ENCODE results near the gene C11orf97.

The C11orf97 gene

GRCh38 chr11:94528551-94528950 is 16.3 kb downstream of the C11orf97 start (continued):
- TF ChIP-seq ZBTB11 (tag by site-specific recombination; conservative IDR thresholded peaks at IDR 0.05; ENCODE audit: low read depth) = no peak
- TF ChIP-seq ZNF140 (tag by site-specific recombination; IDR thresholded peaks at IDR 0.05) = no peak

DNA sequence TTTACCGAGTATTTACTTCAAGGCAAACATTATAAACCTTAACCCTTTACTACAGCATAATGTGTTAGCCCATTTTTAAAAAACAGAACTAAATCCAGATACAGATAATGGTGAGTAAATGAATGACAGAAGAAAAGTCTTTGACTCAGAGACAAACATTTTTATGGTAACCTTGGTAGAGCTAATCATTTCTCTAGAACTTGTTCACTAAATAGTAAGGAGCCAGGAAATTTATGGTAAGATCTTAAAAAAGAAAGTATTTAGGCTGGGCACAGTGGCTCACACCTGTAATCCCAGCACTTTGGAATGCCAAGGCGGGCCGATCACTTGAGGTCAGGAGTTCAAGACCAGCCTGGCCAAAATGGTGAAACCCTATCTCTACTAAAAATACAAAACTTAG is 19.9 kb downstream of the C11orf97 start:
- Histone ChIP-seq H3K4me3 (ENCODE audit: low read depth, low read length) (no peak overlapping the region), H3K9me3 (ENCODE audit: control insufficient read depth, insufficient read depth, low read depth, low read length) (no peaks in the 10 kb centered on the region), H3K27ac (ENCODE audit: extremely low read depth, low read depth, low read length) (no peak overlapping the region), H3K4me1 (ENCODE audit: control insufficient read depth, insufficient read depth, low read length) (no peaks in the 10 kb centered on the region), H3K36me3 (ENCODE audit: control insufficient read depth in 2 of 2, insufficient read depth in 1 of 2, low read length in 2 of 2) (no peaks in the 10 kb centered on the region)
- TF ChIP-seq ZNF140 (tag by site-specific recombination; IDR thresholded peaks at IDR 0.05) = no peak
- CTCF ChIA-PET = interaction anchor here (0.5 kb wide), 1 partner anchor 26 kb away, joined by 3 read pairs; no protein-coding TSS in a partner anchor
- POLR2A ChIA-PET = no interaction called here

- Histone ChIP-seq H3K36me3 (ENCODE audit: control insufficient read depth in 2 of 2, insufficient read depth in 1 of 2, low read length in 2 of 2) (no peaks in the 10 kb centered on the region), H3K4me1 (ENCODE audit: control insufficient read depth, insufficient read depth, low read length) (no peaks in the 10 kb centered on the region), H3K27ac (ENCODE audit: extremely low read depth, low read depth, low read length) (no peak overlapping the region), H3K9me3 (ENCODE audit: control insufficient read depth, insufficient read depth, low read depth, low read length) (no peaks in the 10 kb centered on the region), H3K4me3 (ENCODE audit: low read depth, low read length) (no peak overlapping the region)
- ChIA-PET POLR2A (no interaction called here), CTCF (interaction anchor here (1.3 kb wide), 1 partner anchor 14 kb away, joined by 6 read pairs; no protein-coding TSS in a partner anchor)
- no peak for TF ChIP-seq KLF7 (tag by site-specific recombination; IDR thresholded peaks at IDR 0.05; ENCODE audit: borderline replicate concordance)
- TF ChIP-seq, protein P1, sequence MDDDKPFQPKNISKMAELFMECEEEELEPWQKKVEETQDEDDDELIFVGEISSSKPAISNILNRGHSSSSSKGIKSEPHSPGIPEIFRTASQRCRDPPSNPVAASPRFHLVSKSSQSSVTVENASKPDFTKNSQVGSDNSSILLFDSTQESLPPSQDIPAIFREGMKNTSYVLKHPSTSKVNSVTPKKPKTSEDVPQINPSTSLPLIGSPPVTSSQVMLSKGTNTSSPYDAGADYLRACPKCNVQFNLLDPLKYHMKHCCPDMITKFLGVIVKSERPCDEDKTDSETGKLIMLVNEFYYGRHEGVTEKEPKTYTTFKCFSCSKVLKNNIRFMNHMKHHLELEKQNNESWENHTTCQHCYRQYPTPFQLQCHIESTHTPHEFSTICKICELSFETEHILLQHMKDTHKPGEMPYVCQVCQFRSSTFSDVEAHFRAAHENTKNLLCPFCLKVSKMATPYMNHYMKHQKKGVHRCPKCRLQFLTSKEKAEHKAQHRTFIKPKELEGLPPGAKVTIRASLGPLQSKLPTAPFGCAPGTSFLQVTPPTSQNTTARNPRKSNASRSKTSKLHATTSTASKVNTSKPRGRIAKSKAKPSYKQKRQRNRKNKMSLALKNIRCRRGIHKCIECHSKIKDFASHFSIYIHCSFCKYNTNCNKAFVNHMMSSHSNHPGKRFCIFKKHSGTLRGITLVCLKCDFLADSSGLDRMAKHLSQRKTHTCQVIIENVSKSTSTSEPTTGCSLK (tag by site-specific recombination; IDR thresholded peaks at IDR 0.05) = no peak
- no peak for TF ChIP-seq ZNF16 (tag by site-specific recombination; IDR thresholded peaks at IDR 0.05; ENCODE audit: low read depth)
- no peak for TF ChIP-seq ZSCAN30 (tag by site-specific recombination; IDR thresholded peaks at IDR 0.05)
- TF ChIP-seq KLF1 (tag by site-specific recombination; IDR thresholded peaks at IDR 0.05) = no peak
- no peak for TF ChIP-seq ZBTB11 (tag by site-specific recombination; conservative IDR thresholded peaks at IDR 0.05; ENCODE audit: low read depth)
- no peak for TF ChIP-seq ZNF311 (tag by site-specific recombination; IDR thresholded peaks at IDR 0.05; ENCODE audit: borderline replicate concordance)
- no peak for TF ChIP-seq ZNF266 (tag by site-specific recombination; IDR thresholded peaks at IDR 0.05; ENCODE audit: low read depth)
- no peak for TF ChIP-seq ZNF623 (tag by site-specific recombination; IDR thresholded peaks at IDR 0.05)
- TF ChIP-seq ZNF560 (tag by site-specific recombination; IDR thresholded peaks at IDR 0.05; ENCODE audit: borderline replicate concordance) = no peak
- no peak for TF ChIP-seq ZFP3 (tag by site-specific recombination; IDR thresholded peaks at IDR 0.05; ENCODE audit: low read depth)
- no peak for TF ChIP-seq SP3 (tag by site-specific recombination; IDR thresholded peaks at IDR 0.05)
- no peak for TF ChIP-seq ZNF776 (tag by site-specific recombination; IDR thresholded peaks at IDR 0.05; ENCODE audit: borderline replicate concordance)
- TF ChIP-seq, protein P2, sequence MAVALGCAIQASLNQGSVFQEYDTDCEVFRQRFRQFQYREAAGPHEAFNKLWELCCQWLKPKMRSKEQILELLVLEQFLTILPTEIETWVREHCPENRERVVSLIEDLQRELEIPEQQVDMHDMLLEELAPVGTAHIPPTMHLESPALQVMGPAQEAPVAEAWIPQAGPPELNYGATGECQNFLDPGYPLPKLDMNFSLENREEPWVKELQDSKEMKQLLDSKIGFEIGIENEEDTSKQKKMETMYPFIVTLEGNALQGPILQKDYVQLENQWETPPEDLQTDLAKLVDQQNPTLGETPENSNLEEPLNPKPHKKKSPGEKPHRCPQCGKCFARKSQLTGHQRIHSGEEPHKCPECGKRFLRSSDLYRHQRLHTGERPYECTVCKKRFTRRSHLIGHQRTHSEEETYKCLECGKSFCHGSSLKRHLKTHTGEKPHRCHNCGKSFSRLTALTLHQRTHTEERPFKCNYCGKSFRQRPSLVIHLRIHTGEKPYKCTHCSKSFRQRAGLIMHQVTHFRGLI (tag by site-specific recombination; IDR thresholded peaks at IDR 0.05) = no peak
- no peak for TF ChIP-seq ZNF175 (tag by site-specific recombination; IDR thresholded peaks at IDR 0.05)
- TF ChIP-seq, protein P3, sequence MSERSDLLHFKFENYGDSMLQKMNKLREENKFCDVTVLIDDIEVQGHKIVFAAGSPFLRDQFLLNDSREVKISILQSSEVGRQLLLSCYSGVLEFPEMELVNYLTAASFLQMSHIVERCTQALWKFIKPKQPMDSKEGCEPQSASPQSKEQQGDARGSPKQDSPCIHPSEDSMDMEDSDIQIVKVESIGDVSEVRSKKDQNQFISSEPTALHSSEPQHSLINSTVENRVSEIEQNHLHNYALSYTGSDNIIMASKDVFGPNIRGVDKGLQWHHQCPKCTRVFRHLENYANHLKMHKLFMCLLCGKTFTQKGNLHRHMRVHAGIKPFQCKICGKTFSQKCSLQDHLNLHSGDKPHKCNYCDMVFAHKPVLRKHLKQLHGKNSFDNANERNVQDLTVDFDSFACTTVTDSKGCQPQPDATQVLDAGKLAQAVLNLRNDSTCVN (tag by site-specific recombination; optimal IDR thresholded peaks at IDR 0.05) = no peak
- TF ChIP-seq IKZF3 (tag by site-specific recombination; IDR thresholded peaks at IDR 0.05) = no peak
Observed at GRCh38 chr11:94533206-94533605, 20.9 kb downstream of the C11orf97 start.
